Neural progenitor cell (in vitro differentiated cells): Measurements from ENCODE around the gene PRKCD. TPM values are rescaled to one million over a fixed set of nuclear protein-coding genes. Genes with fewer than 3 reads are reported as not detected.
A peak's percentile ranks its signal among the peaks of the same experiment; 100 is the strongest.

Experiments
- DNase-seq: peaks from one replicate; pipeline ENCODE4 v3.0.0-alpha.2; 2016; ENCODE audit warnings: low spot score
- H2AFZ ChIP-seq: fragments of 200-600 bp; sonication (generic); replicated peaks from 2 replicates; pipeline ENCODE4 v1.6.1; 2016; ENCODE audit warnings: antibody characterized with exemption
- H3F3A ChIP-seq: fragments of 200-600 bp; sonication (generic); 2 replicates; pipeline ENCODE4 v1.6.1; 2016; ENCODE audit warnings: antibody characterized with exemption, low read depth
- H3K27ac ChIP-seq: fragments of 200-600 bp; sonication (generic); 2 replicates; pipeline ENCODE4 v1.5.1; 2016; ENCODE audit warnings: mild to moderate bottlenecking
- H3K27me3 ChIP-seq: fragments of 200-600 bp; sonication (generic); 2 replicates; pipeline ENCODE4 v1.6.1; 2016; ENCODE audit warnings: mild to moderate bottlenecking, moderate library complexity
- H3K36me3 ChIP-seq: fragments of 200-600 bp; sonication (generic); 2 replicates; pipeline ENCODE4 v1.5.1; 2016
- H3K4me1 ChIP-seq: fragments of 200-600 bp; sonication (generic); 2 replicates; pipeline ENCODE4 v1.6.1; 2016; ENCODE audit warnings: mixed run types
- H3K4me2 ChIP-seq: fragments of 200-600 bp; sonication (generic); 2 replicates; pipeline ENCODE4 v1.6.1; 2016
- H3K4me3 ChIP-seq: fragments of 200-600 bp; sonication (generic); 2 replicates; pipeline ENCODE4 v1.5.1; 2016
- H3K79me2 ChIP-seq: fragments of 200-600 bp; sonication (generic); 2 replicates; pipeline ENCODE4 v1.6.1; 2016; ENCODE audit warnings: low read depth
- H3K9ac ChIP-seq: fragments of 200-600 bp; sonication (generic); 2 replicates; pipeline ENCODE4 v1.6.1; 2016
- H3K9me3 ChIP-seq: fragments of 200-600 bp; sonication (generic); 2 replicates; pipeline ENCODE4 v1.5.1; 2016; ENCODE audit warnings: low read depth
- H4K20me1 ChIP-seq: fragments of 200-600 bp; sonication (generic); 2 replicates; pipeline ENCODE4 v1.6.1; 2016; ENCODE audit warnings: low read depth
- H3K27ac Mint-ChIP-seq: 3 replicates; pipeline ENCODE4 v1.8.0; 2021; ENCODE audit warnings: mixed read lengths
- H3K27me3 Mint-ChIP-seq: 2 replicates; pipeline ENCODE4 v1.8.0; 2022; ENCODE audit warnings: low read depth, mild to moderate bottlenecking, inconsistent platforms, moderate library complexity, mixed read lengths; ENCODE audit not compliant: insufficient read depth
- H3K36me3 Mint-ChIP-seq: 3 replicates; pipeline ENCODE4 v1.8.0; 2021; ENCODE audit warnings: mixed read lengths
- H3K4me1 Mint-ChIP-seq: 3 replicates; pipeline ENCODE4 v1.8.0; 2021; ENCODE audit warnings: mixed read lengths
- H3K4me3 Mint-ChIP-seq: 3 replicates; pipeline ENCODE4 v1.8.0; 2021; ENCODE audit warnings: mild to moderate bottlenecking, moderate library complexity, mixed read lengths
- H3K9me3 Mint-ChIP-seq: 3 replicates; pipeline ENCODE4 v1.8.0; 2020; ENCODE audit warnings: mixed read lengths
- EZH2 ChIP-seq: fragments of 200-600 bp; sonication (generic); IDR thresholded peaks from 2 replicates; pipeline ENCODE4 v1.6.1; 2017; ENCODE audit warnings: antibody characterized with exemption, mild to moderate bottlenecking, moderate library complexity
- EZH2phosphoT487 ChIP-seq: fragments of 200-600 bp; sonication (generic); IDR thresholded peaks from 2 replicates; pipeline ENCODE4 v1.6.1; 2017; ENCODE audit warnings: antibody characterized with exemption
- total RNA-seq: library from RNA; depleted of rRNA; stranded (reverse); fragments of >200 nt; gene quantifications from 2 replicates; pipeline ENCODE4 v1.2.3, GENCODE V29; 2015; ENCODE audit warnings: low replicate concordance
- TF ChIP-seq, protein P1 (sequence below): fragments of 200-600 bp; sonication (generic); IDR thresholded peaks from 2 replicates; pipeline ENCODE4 v1.5.1; 2017; ENCODE audit warnings: antibody characterized with exemption, mild to moderate bottlenecking

The PRKCD gene
- total RNA-seq, 1 donor from 2014 or later: 8.9 TPM

DNA sequence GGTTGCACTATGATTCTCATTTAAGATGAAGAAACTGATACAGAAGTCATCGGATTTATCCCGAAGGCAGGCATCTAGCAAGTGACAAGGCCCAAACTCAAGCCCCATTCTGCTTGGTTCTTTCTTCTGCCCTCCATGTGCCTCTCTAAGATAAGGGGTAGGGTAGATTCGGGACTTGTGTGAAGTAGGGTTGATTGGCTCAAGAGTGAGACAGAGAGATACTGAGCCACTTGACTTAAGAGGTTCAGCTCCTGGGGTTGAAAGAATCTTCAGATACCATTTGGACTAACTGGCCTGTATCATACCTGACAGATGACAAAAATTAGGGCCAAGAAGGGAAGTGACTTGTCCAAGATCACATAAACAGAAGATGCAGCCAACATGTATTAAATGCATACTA is 31.7 kb upstream of the PRKCD start:
- Histone ChIP-seq H3K4me1 (peaks cover 6% of the 10 kb centered on the region), H2AFZ (no peak overlapping the region), H3K27ac (no peak overlapping the region), H3K4me3 (peak overlapping the region; percentile 96), H3K4me2 (peak overlapping the region; percentile 82), H3K9ac (peak overlapping the region; percentile 98), H3K9me3 (no peaks in the 10 kb centered on the region), H3F3A (no peaks in the 10 kb centered on the region), H4K20me1 (no peaks in the 10 kb centered on the region), H3K27me3 (no peaks in the 10 kb centered on the region), H3K36me3 (no peaks in the 10 kb centered on the region), H3K79me2 (peaks cover 25% of the 10 kb centered on the region)
- Mint-ChIP-seq H3K36me3 (peaks cover 7% of the 10 kb centered on the region), H3K4me3 (peak overlapping the region; percentile 92), H3K4me1 (peaks cover 14% of the 10 kb centered on the region), H3K9me3 (no peaks in the 10 kb centered on the region), H3K27ac (no peak overlapping the region), H3K27me3 (no peaks in the 10 kb centered on the region)
- TF ChIP-seq EZH2phosphoT487: no peak
- TF ChIP-seq, protein P1, sequence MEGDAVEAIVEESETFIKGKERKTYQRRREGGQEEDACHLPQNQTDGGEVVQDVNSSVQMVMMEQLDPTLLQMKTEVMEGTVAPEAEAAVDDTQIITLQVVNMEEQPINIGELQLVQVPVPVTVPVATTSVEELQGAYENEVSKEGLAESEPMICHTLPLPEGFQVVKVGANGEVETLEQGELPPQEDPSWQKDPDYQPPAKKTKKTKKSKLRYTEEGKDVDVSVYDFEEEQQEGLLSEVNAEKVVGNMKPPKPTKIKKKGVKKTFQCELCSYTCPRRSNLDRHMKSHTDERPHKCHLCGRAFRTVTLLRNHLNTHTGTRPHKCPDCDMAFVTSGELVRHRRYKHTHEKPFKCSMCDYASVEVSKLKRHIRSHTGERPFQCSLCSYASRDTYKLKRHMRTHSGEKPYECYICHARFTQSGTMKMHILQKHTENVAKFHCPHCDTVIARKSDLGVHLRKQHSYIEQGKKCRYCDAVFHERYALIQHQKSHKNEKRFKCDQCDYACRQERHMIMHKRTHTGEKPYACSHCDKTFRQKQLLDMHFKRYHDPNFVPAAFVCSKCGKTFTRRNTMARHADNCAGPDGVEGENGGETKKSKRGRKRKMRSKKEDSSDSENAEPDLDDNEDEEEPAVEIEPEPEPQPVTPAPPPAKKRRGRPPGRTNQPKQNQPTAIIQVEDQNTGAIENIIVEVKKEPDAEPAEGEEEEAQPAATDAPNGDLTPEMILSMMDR: no peak
- no peak for TF ChIP-seq EZH2
- no peak for DNase-seq

DNA sequence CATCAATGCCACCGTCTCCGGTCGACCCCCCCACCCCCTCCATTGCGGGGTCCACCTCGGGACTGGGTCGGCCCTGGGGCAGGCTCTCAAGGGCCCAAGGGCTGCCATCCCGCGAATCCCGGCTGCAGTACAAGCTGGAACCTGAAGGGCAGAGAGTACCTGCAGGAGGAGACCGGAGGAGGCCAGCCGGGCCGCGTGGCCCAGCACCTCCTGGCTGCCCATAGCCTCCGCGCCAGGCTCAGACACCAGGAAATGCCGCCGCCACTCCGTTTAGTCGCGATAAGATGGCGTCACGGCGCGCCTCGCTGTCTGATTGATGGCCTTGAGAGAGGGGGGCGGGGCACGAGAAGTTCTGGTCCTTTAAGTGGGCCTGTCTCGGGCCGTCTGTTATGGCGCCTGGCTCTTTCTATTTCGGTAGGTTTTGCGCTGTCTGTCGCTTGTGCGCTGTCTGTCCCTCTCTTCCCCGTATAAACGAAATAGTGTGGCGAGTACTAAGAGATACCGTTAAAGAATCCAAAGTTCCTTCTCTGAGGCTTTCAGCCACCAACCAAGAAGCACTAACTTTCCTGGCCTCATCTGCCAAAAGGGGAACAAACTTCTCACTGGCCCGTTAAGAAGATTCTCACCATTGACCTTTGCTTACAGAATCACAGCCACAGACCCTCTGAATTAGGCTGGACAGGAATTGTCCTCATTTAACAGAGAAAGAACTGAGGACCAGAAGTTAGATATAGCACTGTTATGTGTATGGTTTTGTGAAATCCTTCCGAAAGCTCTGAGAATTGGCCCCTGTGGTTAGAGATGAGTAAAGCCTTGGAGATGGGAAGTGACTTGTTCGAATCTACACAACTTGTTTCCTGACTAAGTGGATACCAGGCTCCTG is 30.6 kb upstream of the PRKCD start, which contains the start of gene RFT1:
RFT1 (minus strand) TSS at position 257 of the 883 bp plus-strand sequence; CDS start at position 222, 35 bp downstream.
- peak within 1 kb of the TSS; percentile 97 for H3K27ac Mint-ChIP-seq

DNA sequence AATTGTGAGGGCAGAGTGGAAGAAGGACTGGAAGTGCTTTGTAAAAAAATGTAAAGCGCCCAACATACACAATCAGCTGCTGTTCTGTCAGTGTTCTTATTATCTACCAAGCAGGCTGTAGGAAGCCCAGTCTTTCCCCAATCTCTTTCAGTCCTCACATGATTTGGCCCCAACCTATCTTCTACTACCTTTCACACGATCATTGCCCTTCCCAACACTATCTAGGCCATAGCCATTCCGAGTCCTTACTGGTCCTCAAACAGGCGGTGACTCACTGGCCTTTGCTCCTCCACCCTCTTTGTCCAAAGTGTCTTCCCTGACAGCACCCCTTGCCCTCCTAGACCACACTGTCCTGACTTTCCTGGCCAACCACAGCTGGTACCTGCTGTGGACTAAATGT is 29.9 kb upstream of the PRKCD start:
- Histone ChIP-seq H3K79me2 (peaks cover 25% of the 10 kb centered on the region), H3F3A (no peaks in the 10 kb centered on the region), H3K4me3 (peak overlapping the region; percentile 96), H3K9ac (peak overlapping the region; percentile 98), H3K9me3 (no peaks in the 10 kb centered on the region), H3K4me1 (peaks cover 6% of the 10 kb centered on the region), H2AFZ (peak overlapping the region; percentile 80), H3K4me2 (peak overlapping the region; percentile 82), H4K20me1 (no peaks in the 10 kb centered on the region), H3K36me3 (no peaks in the 10 kb centered on the region), H3K27ac (no peak overlapping the region), H3K27me3 (no peaks in the 10 kb centered on the region)
- H3K4me3 Mint-ChIP-seq: peak overlapping the region; percentile 92
- no peaks in the 10 kb centered on the region for H3K9me3 Mint-ChIP-seq
- no peaks in the 10 kb centered on the region for H3K36me3 Mint-ChIP-seq
- H3K27me3 Mint-ChIP-seq: peaks cover 5% of the 10 kb centered on the region
- TF ChIP-seq, protein P1: no peak
- TF ChIP-seq EZH2 (no peak), EZH2phosphoT487 (no peak)
- peaks cover 14% of the 10 kb centered on the region for H3K4me1 Mint-ChIP-seq
- no peak for DNase-seq
- peak overlapping the region; percentile 97 for H3K27ac Mint-ChIP-seq

More for the DNA sequence above, 30.6 kb upstream of the PRKCD start, which contains the start of gene RFT1:
- Histone ChIP-seq H3F3A (no peaks in the 10 kb centered on the region), H3K4me1 (peaks cover 6% of the 10 kb centered on the region), H3K4me2 (peak within 1 kb of the TSS; percentile 82), H3K79me2 (peaks cover 25% of the 10 kb centered on the region), H4K20me1 (no peaks in the 10 kb centered on the region), H3K27ac (peak within 1 kb of the TSS; percentile 46), H3K4me3 (peak within 1 kb of the TSS; percentile 96), H3K36me3 (no peaks in the 10 kb centered on the region), H2AFZ (peak within 1 kb of the TSS; percentile 80), H3K9ac (peak within 1 kb of the TSS; percentile 98), H3K27me3 (no peaks in the 10 kb centered on the region), H3K9me3 (no peaks in the 10 kb centered on the region)
- Mint-ChIP-seq H3K4me1 (peaks cover 14% of the 10 kb centered on the region), H3K9me3 (no peaks in the 10 kb centered on the region), H3K4me3 (peak within 1 kb of the TSS; percentile 92), H3K36me3 (no peaks in the 10 kb centered on the region), H3K27me3 (peaks cover 5% of the 10 kb centered on the region)
- DNase-seq: peak; percentile 98
- TF ChIP-seq EZH2: no peak
- TF ChIP-seq, protein P1: peak; percentile 25
